GM19193 (cell line): ENCODE results near the gene CDKN2AIPNL.

ENCODE experiments used
- POLR2A ChIP-seq: IDR thresholded peaks from 4 replicates; pipeline ENCODE4 v1.6.1; 2011; ENCODE audit not compliant: insufficient read depth, insufficient read length; ENCODE audit errors: extremely low read depth

CDKN2AIPNL gene, protein sequence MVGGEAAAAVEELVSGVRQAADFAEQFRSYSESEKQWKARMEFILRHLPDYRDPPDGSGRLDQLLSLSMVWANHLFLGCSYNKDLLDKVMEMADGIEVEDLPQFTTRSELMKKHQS

DNA sequence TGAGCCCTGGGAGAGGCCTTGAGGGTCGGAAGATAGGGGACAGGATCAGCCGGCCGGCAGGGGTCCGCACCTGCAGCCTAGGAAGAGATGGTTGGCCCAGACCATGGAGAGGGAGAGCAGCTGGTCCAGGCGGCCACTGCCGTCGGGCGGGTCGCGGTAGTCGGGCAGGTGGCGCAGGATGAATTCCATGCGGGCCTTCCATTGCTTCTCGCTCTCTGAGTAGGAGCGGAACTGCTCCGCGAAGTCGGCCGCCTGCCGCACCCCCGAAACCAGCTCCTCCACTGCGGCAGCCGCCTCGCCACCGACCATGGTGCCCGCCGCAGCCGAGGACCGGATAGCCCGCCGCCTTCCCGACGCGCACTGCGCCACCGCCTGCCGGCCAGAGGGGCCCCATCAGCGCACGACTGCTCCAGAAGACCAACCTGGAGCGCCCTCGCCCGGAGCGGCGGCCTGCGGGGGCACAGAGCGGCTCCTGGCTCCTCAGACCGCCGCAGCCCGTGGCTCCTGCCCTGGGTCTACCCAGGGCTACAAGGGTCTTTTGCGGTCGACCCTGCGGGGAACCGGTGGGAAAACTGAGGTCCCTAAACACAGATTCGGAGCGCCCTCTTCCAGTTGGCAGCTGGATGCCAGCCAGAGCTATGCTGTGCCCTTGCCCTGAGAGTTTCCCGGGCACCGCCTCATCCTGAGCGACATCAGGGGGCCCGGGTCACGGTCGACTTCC lies at the start of gene CDKN2AIPNL:
Gene CDKN2AIPNL (minus strand): TSS at position 336 of the 721 bp plus-strand sequence. CDS start 27 bp downstream, at position 309.
- TF ChIP-seq POLR2A = peak; percentile 85

DNA sequence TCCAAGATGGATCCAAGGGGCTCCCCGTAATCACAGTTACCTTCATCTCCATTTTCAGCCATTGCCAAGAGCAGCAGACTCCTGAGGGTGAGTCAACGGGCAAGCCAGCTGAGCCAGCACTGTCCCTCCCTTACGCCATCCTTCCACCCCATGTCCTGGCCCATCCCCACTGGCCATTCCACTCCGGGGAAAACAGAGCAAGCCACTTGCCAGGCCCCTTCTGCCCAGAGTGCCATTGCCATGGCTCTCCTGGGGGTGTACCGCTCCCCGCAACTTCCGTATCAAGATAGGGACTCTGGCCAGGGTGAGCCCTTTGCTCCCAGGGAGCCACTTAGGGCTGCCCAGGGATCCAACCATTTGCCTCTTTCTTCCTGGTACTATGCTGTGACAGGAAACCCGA lies 48.9 kb upstream of the CDKN2AIPNL start:
- TF ChIP-seq POLR2A = no peak

DNA sequence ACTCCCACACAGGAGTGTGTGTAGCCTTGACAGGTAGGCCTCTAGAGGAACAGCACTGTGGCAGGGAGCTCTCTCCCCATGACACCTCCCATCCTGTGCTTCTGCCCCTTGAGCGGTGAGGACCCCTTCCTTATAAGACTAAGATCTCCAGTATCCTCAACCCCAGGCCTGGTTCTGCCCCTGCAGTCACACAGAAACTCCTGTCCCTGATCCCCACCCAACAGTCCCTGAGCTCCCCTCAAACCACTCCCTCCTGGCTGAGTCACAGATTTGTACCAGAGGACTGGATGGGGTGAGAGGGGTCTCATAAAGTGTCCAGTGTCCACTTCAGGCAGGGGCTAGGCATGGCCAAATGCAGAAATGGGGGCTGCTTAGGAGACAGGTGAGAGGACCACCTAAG lies 47.8 kb upstream of the CDKN2AIPNL start:
- no peak for TF ChIP-seq POLR2A

DNA sequence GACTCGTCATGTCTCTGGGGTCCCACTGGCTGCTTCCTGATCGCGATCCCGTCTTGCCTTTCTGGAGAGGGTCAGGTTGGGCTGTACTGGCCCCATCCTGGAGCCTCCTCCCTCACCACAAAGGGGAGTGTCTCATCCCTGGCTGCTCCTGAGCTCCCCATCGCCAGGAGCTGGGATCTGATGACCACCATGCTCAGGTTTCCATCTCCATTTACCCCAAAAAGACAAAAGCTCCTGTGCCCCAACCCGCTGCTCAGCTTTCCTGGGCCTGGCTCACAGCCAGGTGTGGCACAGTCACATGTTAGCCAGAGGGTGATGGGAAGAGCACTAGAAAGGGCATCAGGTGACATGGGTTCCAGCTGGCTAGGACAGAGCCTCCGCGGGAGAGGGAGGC lies 47.3 kb upstream of the CDKN2AIPNL start:
- TF ChIP-seq POLR2A = no peak

DNA sequence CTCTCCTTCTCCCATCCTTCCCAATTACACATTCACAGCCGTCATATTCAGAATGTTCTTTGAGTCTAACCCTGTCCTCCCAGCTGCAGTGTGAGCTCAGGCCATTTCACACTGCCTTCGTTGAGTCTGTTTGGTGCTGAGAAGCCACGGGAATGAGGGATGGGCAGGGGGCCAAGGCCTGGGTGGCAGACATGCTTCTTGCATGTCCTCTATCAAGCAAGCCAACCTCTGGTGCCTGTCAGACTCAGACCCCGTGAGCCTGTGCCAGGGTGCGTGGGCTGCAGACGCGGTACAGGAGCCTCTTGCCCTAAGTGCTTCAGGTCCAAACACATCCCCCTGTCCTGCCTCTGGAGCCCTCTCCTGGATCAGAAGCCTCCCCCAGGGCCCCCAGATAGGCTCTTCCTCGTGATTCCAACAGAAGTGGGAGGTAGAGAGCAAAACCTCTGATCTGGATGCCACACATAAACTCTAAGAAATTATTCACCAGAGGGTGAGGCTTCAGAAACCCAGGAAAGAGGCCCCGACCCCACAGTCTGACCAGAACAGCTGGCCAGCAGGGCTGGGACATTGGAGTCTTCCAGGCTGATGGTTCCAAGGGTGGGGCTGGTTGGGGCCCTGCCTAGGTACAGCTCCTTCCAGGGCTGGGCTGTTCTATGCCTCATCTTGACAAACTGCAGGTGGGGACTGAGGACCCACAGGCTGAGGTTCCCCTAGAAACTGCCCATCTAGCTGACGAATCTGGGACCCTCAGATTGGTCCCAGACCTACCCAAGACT lies 46.7 kb upstream of the CDKN2AIPNL start:
- no peak for TF ChIP-seq POLR2A

DNA sequence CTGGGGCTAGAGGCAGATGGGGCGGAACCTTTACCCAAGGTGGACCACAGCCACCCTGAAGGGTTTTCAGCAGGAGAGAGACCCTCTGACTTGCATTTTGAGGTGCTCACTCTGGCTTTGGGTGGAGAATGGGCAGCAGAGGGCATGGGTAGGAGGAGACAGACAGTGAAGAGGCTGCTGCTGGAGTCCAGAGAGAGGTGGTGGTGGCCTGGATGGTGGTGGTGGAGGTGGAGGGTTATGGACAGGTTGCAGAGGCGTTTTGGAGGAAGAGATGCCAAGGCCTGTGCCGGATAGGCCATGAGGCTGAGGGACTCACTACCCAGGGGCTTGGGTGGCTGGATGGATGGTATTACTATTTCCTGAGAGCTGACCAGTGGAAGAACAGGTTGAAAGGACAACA lies 46.1 kb upstream of the CDKN2AIPNL start:
- no peak for TF ChIP-seq POLR2A

DNA sequence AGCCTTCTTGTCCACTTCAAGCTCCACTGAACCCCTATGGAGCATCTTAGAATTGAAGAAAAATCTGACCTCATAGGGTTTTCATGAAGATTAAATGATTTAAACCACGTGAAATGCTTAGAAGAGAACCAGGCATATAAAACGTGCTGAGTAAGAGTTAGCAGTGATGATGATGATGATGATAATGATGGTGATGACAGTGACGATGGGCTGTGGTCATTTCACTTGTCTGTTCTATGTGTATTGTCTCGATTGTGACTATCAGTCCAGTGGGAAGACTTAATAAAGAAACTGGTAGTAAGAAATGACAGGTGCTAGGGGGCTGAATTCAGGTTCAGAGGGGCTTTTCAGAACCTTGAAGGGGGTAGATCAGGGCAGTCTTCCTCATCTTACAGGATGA lies 45.1 kb upstream of the CDKN2AIPNL start:
- no peak for TF ChIP-seq POLR2A

DNA sequence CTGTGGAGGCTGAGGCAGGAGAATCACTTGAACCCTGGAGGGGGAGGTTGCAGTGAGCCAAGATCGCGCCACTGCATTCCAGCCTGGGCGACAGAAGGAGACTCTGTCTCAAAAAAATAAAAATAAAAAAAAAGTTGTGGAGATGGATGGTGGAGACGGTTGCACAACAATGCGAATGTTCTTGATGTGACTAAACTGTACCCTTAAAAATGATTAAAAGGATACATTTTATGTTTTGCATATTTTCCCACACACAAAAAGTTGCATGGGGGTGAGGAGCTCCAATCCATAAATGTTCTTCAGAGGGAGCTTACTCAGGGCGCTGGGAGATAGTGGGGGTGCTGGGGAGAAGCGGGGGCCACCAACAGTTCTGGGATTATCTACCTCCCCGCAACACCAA lies 43.8 kb upstream of the CDKN2AIPNL start:
- no peak for TF ChIP-seq POLR2A

DNA sequence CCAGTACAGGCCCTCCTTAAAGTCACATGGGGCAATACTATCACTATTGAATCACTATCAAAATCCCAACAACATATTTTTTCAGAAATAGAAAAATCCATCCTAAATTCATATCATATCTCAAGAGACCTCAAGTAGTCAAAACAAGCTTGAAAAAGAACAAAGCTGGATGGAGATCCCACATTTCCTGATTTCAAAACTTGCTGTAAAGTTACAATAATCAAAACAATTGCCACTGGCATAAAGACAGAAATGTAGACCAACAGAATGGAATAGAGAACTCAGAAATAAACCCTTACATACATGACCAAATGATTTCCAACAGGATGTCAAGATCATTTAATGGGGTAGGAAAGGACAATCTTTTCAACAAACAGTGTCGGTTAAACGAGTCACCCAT lies 41.3 kb upstream of the CDKN2AIPNL start:
- TF ChIP-seq POLR2A = no peak

DNA sequence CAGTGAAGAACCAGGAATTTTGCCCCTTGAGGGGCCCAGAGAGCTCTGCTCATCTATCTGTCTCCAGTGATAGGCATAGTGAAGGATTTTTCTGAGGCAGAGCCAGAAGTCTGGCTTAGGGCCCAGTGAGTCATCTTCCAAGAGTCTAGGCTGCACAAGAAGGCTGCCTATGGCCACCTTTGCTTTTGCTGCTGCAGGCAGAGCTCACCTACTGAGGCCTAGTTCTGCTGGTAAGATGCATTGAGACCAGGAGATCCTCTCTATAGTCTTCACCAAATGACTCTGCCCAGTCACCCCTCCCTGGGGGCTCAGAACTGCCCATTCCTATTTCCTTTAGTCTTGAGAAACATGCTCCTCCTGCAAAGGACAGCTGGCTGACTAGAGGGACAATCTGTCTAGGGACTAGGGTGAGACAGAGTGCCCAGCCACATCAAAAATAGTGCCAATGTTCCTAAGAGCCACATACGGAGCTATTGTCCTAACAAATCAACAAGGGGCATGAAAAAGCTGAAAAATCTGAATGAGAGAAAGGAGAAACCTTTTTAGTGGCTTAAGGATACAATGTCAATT lies 40.3 kb upstream of the CDKN2AIPNL start:
- TF ChIP-seq POLR2A = no peak

DNA sequence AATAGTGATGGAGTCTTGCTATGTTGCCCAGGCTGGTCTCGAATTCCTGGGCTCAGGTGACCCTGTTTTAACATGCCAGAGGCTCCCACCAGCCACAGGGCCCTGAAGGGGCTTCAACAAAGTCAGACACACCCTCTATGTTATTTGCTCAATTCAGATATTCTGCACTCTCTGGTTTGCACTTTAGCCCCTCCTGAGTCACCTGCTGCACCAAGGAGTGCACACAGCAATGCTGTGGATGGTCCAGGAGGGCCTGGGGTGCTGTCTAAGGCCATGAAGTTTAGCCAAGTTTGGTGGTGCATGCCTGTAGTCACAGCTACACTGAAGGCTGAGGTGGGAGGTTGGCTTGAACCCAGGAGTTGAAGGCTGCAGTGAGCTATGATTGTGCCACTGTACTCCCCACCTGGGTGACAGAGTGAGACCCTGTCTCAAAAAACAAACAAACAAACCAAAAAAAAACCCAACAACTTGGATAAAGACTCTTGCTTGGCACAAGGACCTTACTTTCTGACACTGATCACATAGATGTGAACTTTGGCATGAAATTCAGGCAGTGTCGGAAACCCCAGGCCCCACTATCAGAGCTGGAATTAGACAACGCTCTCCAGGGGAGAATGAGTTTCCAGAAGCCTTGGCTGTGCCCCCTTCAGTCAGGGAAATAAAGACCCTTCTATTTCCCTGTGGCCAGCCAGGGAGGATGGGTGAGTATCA lies 39.7 kb upstream of the CDKN2AIPNL start:
- TF ChIP-seq POLR2A = no peak

DNA sequence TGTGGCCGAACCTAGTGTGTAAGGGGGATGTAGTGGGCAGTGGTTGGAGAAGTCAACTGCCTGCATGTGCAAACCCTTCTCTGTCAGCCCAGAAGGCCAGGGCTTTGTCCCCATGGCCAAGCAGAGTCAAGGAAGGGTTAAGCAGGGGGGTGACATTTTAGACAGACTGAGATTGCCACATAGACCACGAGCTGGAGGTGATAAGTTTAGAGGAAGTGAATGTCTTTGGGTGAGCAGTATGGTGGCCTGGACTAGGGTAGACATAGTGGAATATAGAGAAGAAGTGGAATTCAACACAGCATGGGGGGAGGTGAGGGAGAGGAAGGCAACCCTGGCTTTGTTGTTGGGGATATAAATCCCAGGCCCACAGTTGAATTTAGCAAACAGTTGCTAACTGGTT lies 38.7 kb upstream of the CDKN2AIPNL start:
- TF ChIP-seq POLR2A = no peak

DNA sequence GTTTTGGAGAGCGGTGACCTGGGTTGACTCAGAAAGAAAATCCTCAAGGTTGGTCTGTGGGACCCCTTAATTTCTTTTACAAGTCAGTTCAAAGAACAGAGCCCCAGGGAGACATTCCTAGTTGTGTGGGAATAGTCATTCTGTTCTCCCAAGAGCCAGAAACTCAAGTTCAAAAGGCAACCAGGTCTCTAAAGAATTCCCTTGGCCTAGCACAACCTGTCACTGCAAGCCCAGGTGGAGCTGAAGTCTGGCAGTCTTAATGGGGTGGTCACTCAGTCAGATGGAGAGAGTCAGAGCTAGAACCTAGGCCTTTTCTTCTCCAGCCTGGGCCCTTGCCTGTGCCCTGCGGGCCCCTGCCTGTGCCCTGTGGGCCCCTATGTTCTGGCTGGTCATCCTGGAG lies 37.5 kb upstream of the CDKN2AIPNL start:
- TF ChIP-seq POLR2A = no peak

DNA sequence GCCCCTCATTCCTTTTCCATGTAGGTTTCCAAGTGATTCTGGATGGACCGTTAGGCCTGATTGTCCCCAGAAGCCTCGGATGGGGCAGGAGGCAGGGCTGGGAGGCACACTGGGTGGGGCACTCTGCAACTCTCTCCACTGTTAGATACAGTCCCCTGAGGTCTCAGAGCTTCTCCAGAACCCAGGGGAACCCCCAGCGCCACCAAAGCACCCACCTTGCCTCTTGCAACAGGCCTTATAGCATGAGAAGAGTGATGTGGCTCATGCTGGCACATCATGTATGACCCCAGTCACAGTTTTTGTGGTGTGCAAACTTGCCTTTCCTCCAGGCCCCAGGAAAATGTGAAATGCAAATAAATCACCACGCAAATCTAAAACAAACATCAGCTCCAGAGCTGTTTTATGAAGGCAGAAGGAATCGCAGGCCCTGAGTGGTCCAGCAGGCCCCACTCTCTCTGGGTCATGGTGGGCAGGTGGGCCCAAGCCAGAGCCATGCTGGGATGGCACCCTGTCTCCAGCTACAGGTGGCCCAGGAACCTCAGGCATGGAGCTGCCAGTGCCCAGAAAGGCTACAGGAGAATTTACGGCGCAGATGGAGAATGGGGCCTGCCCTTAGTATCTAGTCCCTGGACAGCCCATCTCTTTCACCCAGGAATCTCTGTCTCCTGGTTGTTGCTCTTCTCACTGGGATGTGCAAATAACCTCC lies 36.3 kb upstream of the CDKN2AIPNL start:
- no peak for TF ChIP-seq POLR2A
